Testis (tissue), 3 donors: ENCODE data around the gene C1RL. TPM values are rescaled to one million over a fixed set of nuclear protein-coding genes. Genes with fewer than 3 reads are reported as not detected.

Source experiments
- DNase-seq: peaks from one replicate; pipeline ENCODE4 v3.0.0-alpha.2; 2019
- H3K27ac ChIP-seq, 2 donors: fragments of 200-600 bp; sonication (generic); one replicate each; pipeline ENCODE4 v1.5.1; 2019
- H3K27me3 ChIP-seq: fragments of 200-600 bp; sonication (generic); one replicate; pipeline ENCODE4 v1.5.1; 2019
- H3K36me3 ChIP-seq: fragments of 200-600 bp; sonication (generic); one replicate; pipeline ENCODE4 v1.5.1; 2017; ENCODE audit warnings: low read depth; ENCODE audit errors: missing control alignments
- H3K4me1 ChIP-seq: fragments of 200-600 bp; sonication (generic); one replicate; pipeline ENCODE4 v1.5.1; 2019
- H3K4me3 ChIP-seq, 2 donors: fragments of 200-600 bp; sonication (generic); one replicate each; pipeline ENCODE4 v1.5.1; 2017 to 2019
- H3K9me3 ChIP-seq: fragments of 200-600 bp; sonication (generic); one replicate; pipeline ENCODE4 v1.5.1; 2017
- CTCF ChIP-seq, 3 experiments: fragments of 450-650 bp in 2 of 3; fragments of 200-600 bp in 1 of 3; sonication (generic) in 1 of 3; IDR thresholded peaks; one replicate each; pipeline ENCODE4 v1.5.1; 2016 to 2019; ENCODE audit warnings: antibody characterized with exemption in 3 of 3, mild to moderate bottlenecking in 2 of 3, moderate library complexity in 1 of 3
- POLR2A ChIP-seq: fragments of 450-650 bp; IDR thresholded peaks from one replicate; pipeline ENCODE4 v1.6.1; 2017; ENCODE audit warnings: antibody characterized with exemption, mild to moderate bottlenecking, moderate library complexity
- WGBS, 2 donors: methylation state at CpG; one replicate each; pipeline ENCODE4 v1.1.5; 2018; 5-methylcytosine and 5-hydroxymethylcytosine counted together
- intact Hi-C: fragments of 100-400 bp; cut with DNase I; formaldehyde crosslinking; loops from one replicate; pipeline ENCODE4 v1.15.1; 2023; ENCODE audit warnings: low total_unique reads
- polyA plus RNA-seq: library from polyadenylated mRNA; stranded (reverse); fragments of 350-450 nt; fragmentation: Illumina TruSeq; extraction: RNeasy Lipid Tissue Mini Kit (QIAGEN cat#74804); gene quantifications from one replicate; pipeline ENCODE4 v1.2.3, GENCODE V29; 2014; ENCODE audit warnings: low read depth, low replicate concordance; ENCODE audit not compliant: insufficient read depth
- total RNA-seq, 2 donors: library from RNA; depleted of rRNA; stranded (reverse); fragments of >200 nt; gene quantifications; one replicate each; pipeline ENCODE4 v1.2.3, GENCODE V29; 2016

Gene C1RL
- total and polyA plus RNA-seq, 3 donors from 2014 or later: 19.8 to 31.8 (median 23.9) TPM

- TF ChIP-seq CTCF (IDR thresholded peaks at IDR 0.05) (no peak), POLR2A (no peak)
- intact Hi-C loops: loop anchor here (5.0 kb wide), 1 partner anchor 46 kb away; the partner anchor contains the start of gene C1RL
- H3K27ac ChIP-seq: peak overlapping the region; percentile 64 to 84
- H3K9me3 ChIP-seq: no peaks in the 10 kb centered on the region
- H3K27me3 ChIP-seq: no peaks in the 10 kb centered on the region
- peaks cover 11% of the 10 kb centered on the region for H3K4me1 ChIP-seq
- H3K4me3 ChIP-seq: peak overlapping the region; percentile 24 to 58
- H3K36me3 ChIP-seq: no peaks in the 10 kb centered on the region
- no peak for DNase-seq
- 84 to 88% methylated on average over 7 of the region's 7 CpGs for WGBS, 2 donors
These were observed 47.4 kb downstream of the C1RL start for GRCh38 chr12:7061596-7061995.

- Histone ChIP-seq H3K9me3 (no peaks in the 10 kb centered on the region), H3K27me3 (no peaks in the 10 kb centered on the region), H3K4me1 (peaks cover 11% of the 10 kb centered on the region), H3K4me3 (peak overlapping the region; percentile 24 to 58), H3K36me3 (no peaks in the 10 kb centered on the region), H3K27ac (peak overlapping the region; percentile 64 to 84)
- 54 to 62% methylated on average over 13 of the region's 13 CpGs for WGBS, 2 donors
- TF ChIP-seq CTCF (IDR thresholded peaks at IDR 0.05): peak in 1 of 3 experiments; percentile 16
- TF ChIP-seq POLR2A: no peak
- intact Hi-C loops: loop anchor here (5.0 kb wide), 1 partner anchor 46 kb away; the partner anchor contains the start of gene C1RL
- DNase-seq: no peak
These were observed 47.9 kb downstream of the C1RL start for GRCh38 chr12:7061138-7061537.

GRCh38 chr12:7060353-7060954 is 48.6 kb downstream of the C1RL start, which contains the start of gene C1S:
Gene C1S, plus strand, starts transcription at chr12:7060718. Its CDS starts 1,195 bp downstream, at chr12:7061913.
- Histone ChIP-seq H3K27me3 (no peaks in the 10 kb centered on the region), H3K27ac (peak within 1 kb of the TSS; percentile 64 to 84), H3K4me3 (peak within 1 kb of the TSS; percentile 24 to 58), H3K4me1 (peaks cover 11% of the 10 kb centered on the region), H3K9me3 (no peaks in the 10 kb centered on the region), H3K36me3 (no peaks in the 10 kb centered on the region)
- DNase-seq: peak; percentile 81
- intact Hi-C loops: loop anchor here (5.0 kb wide), 1 partner anchor 47 kb away; the partner anchor contains the start of gene C1RL
- TF ChIP-seq POLR2A: no peak
- TF ChIP-seq CTCF (IDR thresholded peaks at IDR 0.05): peak; percentile 66 to 90 (median 86)
- WGBS, 2 donors: 27 to 43% methylated on average over 9 to 10 of the region's 10 CpGs

- WGBS, 2 donors: 90 to 91% methylated on average over 4 of the region's 4 CpGs
- H3K4me3 ChIP-seq: no peak overlapping the region
- H3K36me3 ChIP-seq: no peaks in the 10 kb centered on the region
- TF ChIP-seq POLR2A (no peak), CTCF (IDR thresholded peaks at IDR 0.05) (no peak)
- H3K9me3 ChIP-seq: no peaks in the 10 kb centered on the region
- intact Hi-C loops: loop anchor here (5.0 kb wide), 1 partner anchor 48 kb away; the partner anchor contains the start of gene C1RL
- H3K27me3 ChIP-seq: no peaks in the 10 kb centered on the region
- H3K27ac ChIP-seq: peak overlapping the region; percentile 18 to 83
- peaks cover 11% of the 10 kb centered on the region for H3K4me1 ChIP-seq
- DNase-seq: no peak
These were observed 49.2 kb downstream of the C1RL start for GRCh38 chr12:7059780-7060179.
